ENCODE measurements around the gene BAIAP2L2. TPM values are rescaled to one million over a fixed set of nuclear protein-coding genes. Genes with fewer than 3 reads are reported as not detected.

The BAIAP2L2 gene
- total and polyA plus RNA-seq, 2 donors (not counting 3 experiments of a cell fraction or from before 2014, with no cell fraction given) = 0.20 to 0.35 TPM

GRCh38 chr22:38151126-38151500, 40.6 kb upstream of the BAIAP2L2 start:
- TF ChIP-seq FOS (IDR thresholded peaks at IDR 0.05; ENCODE audit: borderline replicate concordance, insufficient read depth, low read length) (no peak), EZH2 (IDR thresholded peaks at IDR 0.05; ENCODE audit: borderline replicate concordance, low read depth, low read length, severe bottlenecking) (no peak), POLR2A (IDR thresholded peaks at IDR 0.05; ENCODE audit: low read depth, low read length) (no peak), GATA2 (IDR thresholded peaks at IDR 0.05; ENCODE audit: insufficient read depth, insufficient read length, low read depth, low read length) (no peak), MYC (IDR thresholded peaks at IDR 0.05; ENCODE audit: low read depth, low read length) (no peak), JUN (IDR thresholded peaks at IDR 0.05; ENCODE audit: borderline replicate concordance, insufficient read depth, insufficient read length, low read depth) (no peak), CTCF (IDR thresholded peaks at IDR 0.05; ENCODE audit: extremely low read depth in 1 of 2, insufficient read depth in 1 of 2, low read depth in 1 of 2, low read length in 2 of 2) (no peak), MAX (IDR thresholded peaks at IDR 0.05; ENCODE audit: insufficient read depth, insufficient read length) (no peak), POLR2AphosphoS5 (IDR thresholded peaks at IDR 0.05; ENCODE audit: insufficient read depth, low read depth, low read length) (no peak)
- H3K36me3 ChIP-seq (ENCODE audit: control insufficient read depth in 2 of 2, extremely low read depth in 1 of 2, insufficient read depth in 2 of 2, low read length in 2 of 2) = no peaks in the 10 kb centered on the region
- ChIA-PET POLR2A (no interaction called here), CTCF (interaction anchor here (1.1 to 2.6 kb wide), 3 partner anchors 13 to 37 kb away, joined by 3 to 12 read pairs (median 5); no protein-coding TSS in a partner anchor)
- H3K9me1 ChIP-seq (replicated peaks; ENCODE audit: control insufficient read depth, extremely low read depth, insufficient read depth, low read length) = no peaks in the 10 kb centered on the region
- intact Hi-C loops (cut with micrococcal nuclease) (no loop called here), dilution Hi-C loops (cut with MboI; ENCODE audit: extremely low pct_ligation_motif_present, low sequenced_read_pairs) (no loop called here)
- H3K9ac ChIP-seq (replicated peaks; ENCODE audit: extremely low read depth, insufficient read depth, low read length) = no peak overlapping the region
- no peak overlapping the region for H3K4me3 ChIP-seq (replicated peaks in 1 of 3; ENCODE audit: insufficient read depth in 1 of 3, low read depth in 1 of 3, low read length in 3 of 3)
- FAIRE-seq (no peak), DNase-seq (ENCODE audit: low read depth, low spot score) (no peak)
- H3K79me2 ChIP-seq (ENCODE audit: control insufficient read depth, insufficient read depth, low read length) = no peaks in the 10 kb centered on the region
- H3K27me3 ChIP-seq (ENCODE audit: control insufficient read depth in 2 of 2, insufficient read depth in 2 of 2, low read length in 2 of 2) = no peaks in the 10 kb centered on the region
- H3K4me1 ChIP-seq (ENCODE audit: control insufficient read depth, extremely low read depth, insufficient read depth, low read length) = peaks cover 3% of the 10 kb centered on the region
- BruUV-seq (replicated peaks) = no TSS peak
- H2AFZ ChIP-seq (ENCODE audit: low read depth, low read length) = no peak overlapping the region
- no peaks in the 10 kb centered on the region for H4K20me1 ChIP-seq (replicated peaks; ENCODE audit: control insufficient read depth, extremely low read depth, insufficient read depth, low read length)
- H3K4me2 ChIP-seq (ENCODE audit: insufficient read depth, low read length) = no peak overlapping the region
- no peaks in the 10 kb centered on the region for H3K9me3 ChIP-seq (replicated peaks; ENCODE audit: control insufficient read depth, insufficient read depth, low read length)
- H3K27ac ChIP-seq (ENCODE audit: insufficient read depth, low read depth, low read length) = no peak overlapping the region
